Ureter (tissue), 1 donor: ENCODE measurements around the gene PFN1. TPM values are rescaled to one million over a fixed set of nuclear protein-coding genes. Genes with fewer than 3 reads are reported as not detected.

Experiments
- DNase-seq: peaks from one replicate; pipeline ENCODE4 v3.0.0-alpha.2; 2020; ENCODE audit warnings: low spot score
- total RNA-seq: library from RNA; stranded (reverse); gene quantifications from one replicate; pipeline ENCODE4 v1.2.4, GENCODE V29; 2023
- donor health status: DM: yes; HTN: yes; CAD: no.

Gene PFN1
- total RNA-seq, 1 donor from 2014 or later, result 598 TPM

DNA sequence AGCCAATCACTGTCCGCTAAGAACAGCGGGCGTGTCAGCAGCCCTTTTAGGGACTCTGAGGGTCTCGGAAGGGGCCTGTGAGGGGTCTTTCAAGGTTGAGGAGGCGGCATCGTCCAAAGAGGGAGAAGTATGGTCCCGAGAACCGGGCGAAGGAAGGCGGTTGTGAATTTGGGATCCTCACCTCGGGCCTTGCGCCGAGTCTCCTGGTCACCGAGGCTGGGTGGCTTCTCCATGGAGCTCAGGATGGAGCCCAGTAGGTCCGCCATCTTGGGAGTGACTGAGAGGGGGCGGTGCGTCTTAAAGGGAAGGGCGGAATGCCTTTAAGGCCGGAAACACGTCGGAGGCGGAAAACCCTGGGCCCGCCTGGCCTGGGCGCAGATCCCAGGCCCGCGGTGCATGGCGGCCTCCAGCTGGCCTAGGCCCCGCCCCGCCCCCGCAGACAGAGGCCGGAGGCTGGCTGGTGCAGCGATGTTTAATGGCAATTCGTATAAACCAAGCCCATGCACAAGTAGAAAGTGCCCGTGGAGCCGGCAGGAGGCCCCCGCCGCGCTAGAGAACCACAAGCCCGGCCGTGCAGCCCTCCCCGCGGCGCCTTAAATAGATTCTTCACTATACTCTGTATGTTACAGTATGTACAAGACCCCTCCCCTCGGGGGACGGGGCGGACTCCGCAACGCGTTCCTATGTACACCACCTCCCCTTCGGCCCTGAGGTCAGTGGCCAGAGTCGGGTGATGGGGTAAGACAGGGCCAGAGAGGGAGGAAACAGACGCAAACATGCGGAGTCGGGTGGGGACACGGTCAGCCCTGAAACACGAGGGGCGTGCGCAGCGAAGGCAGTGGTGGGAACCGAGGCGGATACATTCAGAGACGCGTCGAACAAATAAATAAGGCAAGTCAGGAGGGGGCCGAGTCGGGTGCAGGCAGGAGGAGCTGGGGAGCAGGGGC, 19.5 kb upstream of the PFN1 start, which contains the start of gene SPAG7:
Gene SPAG7, minus strand, starts transcription at position 279 of the 947 bp plus-strand sequence. Its CDS starts 13 bp downstream, at position 266.
- peak; percentile 96 for DNase-seq

DNA sequence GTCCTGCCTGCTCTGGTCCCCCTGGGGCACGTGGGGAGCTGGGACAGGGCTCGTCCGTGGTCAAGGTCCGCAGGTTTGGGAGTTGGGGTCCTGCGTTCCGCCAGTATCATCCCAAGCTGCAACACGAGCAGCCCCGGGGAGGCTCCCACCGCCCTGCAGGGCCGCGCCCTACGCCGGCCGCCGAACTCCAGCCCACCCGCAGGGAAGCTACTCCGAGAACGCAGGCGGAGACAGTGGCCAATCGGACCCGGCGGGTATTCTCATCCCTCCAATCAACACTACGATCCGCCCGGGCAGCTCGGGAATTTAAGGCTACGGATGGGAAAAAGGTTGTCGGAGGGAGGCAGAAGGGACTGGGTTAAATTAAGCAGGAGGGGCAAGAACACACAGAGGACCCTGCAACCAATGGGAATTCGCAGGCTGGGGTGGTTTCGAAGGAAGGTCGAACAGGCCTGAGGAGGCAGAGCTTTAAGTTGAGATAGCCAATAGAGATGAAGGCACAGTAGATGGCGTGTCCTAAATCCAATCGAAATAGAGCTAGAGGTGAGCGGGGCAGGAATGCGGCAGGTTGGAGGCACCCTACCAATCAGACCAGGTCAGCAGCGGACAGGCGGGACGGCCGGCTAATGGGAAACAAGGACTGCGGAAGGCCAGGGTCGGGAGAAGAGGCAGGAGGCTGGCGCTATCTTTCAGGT, 18.7 kb upstream of the PFN1 start:
- DNase-seq, result peak; percentile 99

- DNase-seq, result no peak
Observed at GRCh38 chr17:4965311-4965986, 17.1 kb upstream of the PFN1 start.

DNA sequence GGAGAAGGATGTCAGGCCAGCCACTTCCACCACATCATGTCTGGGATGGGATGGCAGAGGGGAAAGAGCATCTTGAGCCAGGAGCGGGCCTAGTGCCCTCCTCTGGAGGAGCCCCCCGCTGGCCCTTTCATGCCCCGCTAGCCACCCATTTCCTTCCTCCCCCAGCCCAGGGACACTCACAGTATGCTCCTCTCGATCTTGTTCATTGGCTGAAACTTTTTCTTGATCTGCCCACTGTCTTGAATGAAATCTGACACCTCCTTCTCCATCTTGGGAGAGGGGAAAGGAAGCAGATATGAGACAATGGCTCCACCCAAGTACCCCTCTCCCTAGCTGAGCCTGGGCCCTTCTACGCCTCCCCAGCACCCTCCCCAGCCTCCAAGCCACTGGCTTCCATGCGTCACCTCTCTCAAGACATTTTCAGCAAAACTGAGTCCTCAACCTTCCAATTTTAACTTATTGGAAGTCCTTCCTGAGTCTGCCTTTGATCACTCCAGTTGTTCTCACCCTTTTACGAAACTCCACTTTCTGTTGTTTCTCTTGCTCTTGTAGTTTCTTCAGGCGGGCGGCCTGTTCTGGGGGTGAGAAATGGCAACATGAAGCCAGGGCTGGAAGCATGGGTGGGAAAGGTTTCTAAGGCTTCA, 12.1 kb upstream of the PFN1 start:
- DNase-seq, result no peak

GRCh38 chr17:4959261-4959965, 11.1 kb upstream of the PFN1 start:
- DNase-seq, result no peak

DNA sequence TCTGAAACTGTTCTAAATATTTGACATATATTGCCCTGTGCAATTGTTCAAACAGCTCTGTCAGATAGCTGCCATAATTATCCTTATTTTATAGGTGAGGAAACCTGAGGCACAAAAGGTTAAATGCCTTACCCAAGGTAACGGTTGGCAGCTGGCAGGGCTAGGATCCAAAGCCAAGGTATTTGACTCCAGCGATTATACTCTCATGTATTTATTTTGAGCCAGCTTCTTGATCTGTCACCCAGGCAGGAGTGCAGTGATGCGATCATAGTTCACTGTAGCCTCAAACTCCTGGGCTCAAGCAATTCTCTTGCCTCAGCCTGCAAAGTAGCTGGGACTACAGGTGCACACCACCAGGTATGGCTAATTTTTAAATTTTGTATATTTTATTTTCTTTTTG, 9.8 kb upstream of the PFN1 start:
- no peak for DNase-seq

- DNase-seq, result no peak
Observed at GRCh38 chr17:4956493-4957061, 8.2 kb upstream of the PFN1 start.

- DNase-seq, result no peak
Observed at GRCh38 chr17:4955091-4955490, 6.8 kb upstream of the PFN1 start.

DNA sequence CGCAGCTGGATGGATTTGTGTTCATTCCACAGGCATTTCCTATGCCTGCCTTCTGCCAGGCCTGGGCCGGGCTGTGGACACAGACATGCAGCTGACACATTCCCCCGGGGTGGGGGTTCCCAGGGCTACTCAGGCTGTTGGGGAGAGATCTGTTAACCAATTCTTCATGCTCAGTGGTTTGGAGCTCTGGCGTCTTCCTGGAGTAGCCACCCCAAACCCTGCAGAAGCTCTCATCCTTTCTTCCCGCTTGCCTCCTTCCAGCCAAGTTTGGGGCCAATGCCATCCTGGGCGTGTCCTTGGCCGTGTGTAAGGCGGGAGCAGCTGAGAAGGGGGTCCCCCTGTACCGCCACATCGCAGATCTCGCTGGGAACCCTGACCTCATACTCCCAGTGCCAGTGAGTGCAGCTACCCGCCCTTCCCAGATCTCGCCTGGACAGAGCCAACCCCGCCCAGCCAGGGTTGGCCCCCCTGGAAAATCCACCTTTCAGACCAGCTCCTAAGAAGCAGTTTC, 5.2 kb upstream of the PFN1 start:
- DNase-seq, result no peak

GRCh38 chr17:4951486-4951885, 3.2 kb upstream of the PFN1 start:
- no peak for DNase-seq

GRCh38 chr17:4950746-4951204, 2.4 kb upstream of the PFN1 start, which contains the start of gene ENO3:
Gene ENO3, plus strand, starts transcription at chr17:4951119. Its CDS starts 711 bp downstream, at chr17:4951830.
- no peak for DNase-seq

- DNase-seq, result peak; percentile 74
Observed at GRCh38 chr17:4950075-4950745, 1.9 kb upstream of the PFN1 start.

DNA sequence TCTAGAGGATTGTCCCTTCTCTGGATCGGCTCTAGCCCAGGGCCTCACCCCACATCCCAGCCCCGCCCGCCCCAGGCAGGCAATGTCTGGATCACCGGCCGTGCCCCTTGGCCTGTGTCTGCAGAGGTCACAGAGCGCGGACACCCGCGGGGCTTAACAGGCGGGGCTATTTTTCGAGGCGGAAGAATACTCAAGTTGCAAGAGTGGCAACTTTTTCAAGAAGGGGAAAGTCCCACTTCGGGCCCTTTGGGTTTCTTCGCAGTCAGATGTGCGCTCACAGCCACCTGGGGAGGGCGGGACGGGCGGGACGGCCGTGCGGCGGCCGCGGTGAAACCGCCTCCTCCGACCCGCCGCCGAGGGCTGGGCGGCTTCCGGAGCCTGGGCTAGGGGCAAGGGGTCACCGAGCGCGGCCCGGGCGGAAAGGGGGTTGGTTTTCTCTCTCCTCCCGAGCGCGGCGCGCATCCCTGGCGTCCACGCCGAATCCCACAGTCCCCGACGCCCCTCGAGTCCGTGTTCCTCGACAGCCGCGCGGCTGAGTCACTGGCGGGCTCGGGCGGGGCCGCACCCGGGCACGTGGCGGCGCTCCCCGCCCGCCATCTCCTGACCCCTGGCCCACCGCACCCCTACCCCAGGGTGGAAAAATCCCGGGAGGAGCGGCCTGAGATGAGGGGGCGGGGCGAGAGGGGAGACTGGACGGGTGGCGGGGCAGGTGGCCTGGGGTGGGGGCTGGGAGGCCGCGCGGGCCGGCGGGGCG, 1.2 kb upstream of the PFN1 start:
- DNase-seq, result peak; percentile 80

DNA sequence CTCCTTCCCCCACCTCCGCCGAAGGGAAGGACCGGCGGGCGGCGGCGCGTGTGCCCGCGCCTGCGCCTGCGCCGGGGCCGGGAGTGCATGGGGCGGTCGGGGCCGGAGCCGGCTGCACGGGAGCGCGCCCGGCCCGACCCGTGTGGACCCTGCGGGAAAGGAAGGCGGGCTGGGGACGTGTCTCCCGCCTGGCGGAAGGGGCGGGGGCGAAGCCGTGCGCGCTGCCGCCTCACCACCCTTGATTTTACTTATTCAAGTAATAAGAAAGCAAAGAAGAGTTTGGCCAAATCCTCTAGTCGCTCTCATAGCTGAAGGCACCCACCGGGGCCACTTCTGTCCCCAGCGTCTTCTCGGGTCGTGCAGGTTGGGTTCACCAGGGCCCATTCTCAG, 596 bp upstream of the PFN1 start:
- peak; percentile 86 for DNase-seq

DNA sequence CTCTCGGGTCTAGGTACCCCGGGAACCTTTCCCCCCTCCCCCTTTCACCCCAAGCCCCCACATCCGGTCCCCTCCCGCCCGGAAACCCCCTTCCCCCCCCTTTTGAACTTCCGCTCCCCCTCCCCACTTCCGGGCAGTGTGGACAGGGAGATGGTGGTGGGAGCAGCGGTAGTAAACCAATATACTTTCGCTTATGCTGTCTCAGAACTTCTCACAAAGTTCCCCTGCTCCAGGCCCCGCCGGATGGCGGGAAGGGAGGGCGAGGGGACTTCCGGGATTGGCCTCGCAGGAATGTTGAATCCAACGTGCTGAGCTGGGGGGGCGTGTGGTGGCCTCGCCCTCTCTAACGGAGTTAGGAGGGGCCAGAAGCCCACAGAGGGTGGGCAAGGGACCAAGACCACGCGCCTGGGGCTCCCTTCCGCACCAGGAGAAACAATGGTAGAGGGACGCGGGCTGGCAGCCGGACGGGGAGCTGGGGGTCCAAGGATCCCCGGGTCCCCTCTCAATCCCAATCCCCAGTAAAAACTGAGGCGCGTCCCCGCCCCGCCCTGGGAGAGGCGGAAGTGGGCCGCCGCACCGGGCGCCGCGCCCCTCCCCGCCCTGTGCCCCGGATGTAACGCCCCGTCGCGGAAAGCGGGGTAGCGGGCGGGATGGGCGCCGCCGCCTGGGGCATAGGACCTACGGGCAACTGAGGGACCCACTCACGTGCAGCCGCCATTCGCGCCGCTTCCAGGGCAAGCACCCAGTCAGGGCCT, 742 bp downstream of the PFN1 start:
- peak; percentile 79 for DNase-seq

DNA sequence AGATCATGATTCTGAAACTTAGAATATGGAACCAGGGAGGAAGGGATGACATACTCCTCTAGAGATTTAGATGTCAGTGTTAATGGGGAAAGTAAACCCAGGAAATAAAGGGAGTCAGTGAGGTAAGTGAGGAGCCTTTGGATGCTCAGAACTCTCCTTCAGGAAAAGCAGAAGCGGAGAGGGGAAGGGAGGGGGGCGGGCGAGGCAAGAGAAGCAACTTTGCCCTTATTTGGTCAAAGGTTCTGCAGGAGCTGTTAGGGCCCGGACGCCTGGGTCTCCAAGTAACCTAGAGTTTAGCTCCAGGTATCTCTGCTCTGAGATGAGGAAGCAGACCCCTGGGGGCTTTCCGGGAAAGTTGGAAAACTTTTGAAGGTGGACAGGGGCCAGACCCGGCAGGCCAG, 1.3 kb downstream of the PFN1 start:
- DNase-seq, result no peak

DNA sequence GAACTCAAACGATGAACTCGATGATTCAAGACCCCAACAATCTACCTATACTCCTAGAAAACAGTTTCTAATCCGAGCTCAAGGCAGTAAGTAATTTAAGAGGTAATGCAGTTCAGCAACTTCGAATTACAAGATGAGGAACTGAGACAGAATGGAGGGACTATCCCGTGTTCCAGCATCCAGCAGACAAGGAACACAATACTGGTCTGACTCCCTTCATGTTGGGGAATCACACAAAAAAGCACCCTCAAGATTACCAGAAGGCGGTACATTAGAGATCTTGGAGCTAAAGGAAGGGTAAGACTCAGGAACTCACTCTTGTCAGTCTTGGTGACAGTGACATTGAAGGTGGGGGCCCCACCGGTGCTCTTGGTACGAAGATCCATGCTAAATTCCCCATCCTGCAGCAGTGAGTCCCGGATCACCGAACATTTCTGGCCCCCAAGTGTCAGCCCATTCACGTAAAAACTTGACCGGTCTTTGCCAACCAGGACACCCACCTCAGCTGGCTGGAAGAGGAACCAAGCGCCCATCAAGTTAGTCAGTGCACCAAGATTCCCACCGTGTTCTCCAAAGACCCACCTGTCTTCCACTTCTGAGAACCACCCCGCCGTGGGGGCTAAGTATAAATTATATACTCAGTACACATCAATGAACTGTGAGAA, 1.9 kb downstream of the PFN1 start:
- DNase-seq, result no peak

DNA sequence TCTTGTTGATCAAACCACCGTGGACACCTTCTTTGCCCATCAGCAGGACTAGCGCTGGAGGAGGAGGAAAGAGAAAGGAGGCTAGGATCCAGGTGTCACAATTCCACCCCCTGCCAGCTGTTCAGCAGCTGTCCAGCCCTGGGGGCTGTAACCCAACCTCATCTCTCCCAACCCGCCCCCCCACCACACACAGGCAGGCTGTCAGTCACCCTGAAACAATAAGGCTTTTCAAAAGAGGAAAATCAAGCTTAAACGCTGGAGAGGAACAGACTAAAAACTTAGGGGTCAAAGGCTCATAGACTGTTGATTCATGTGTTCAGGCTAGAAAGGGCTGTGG, 2.4 kb downstream of the PFN1 start:
- DNase-seq, result no peak
